Left cardiac atrium (tissue), 4 donors: ENCODE results near the gene AMPD3. TPM values are rescaled to one million over a fixed set of nuclear protein-coding genes. Genes with fewer than 3 reads are reported as not detected.

Source experiments
- ATAC-seq, 2 donors: fragments of 200-7000 bp; cut with Tn5 transposase; one replicate each; pipeline ENCODE4 v1.9.1; 2020; ENCODE audit warnings: mild to moderate bottlenecking in 2 of 2, moderate library complexity in 2 of 2
- DNase-seq: peaks from one replicate; pipeline ENCODE4 v3.0.0-alpha.2; 2020
- intact Hi-C, 2 donors: fragments of 100-400 bp; cut with DNase I; formaldehyde crosslinking; loops; one replicate each; pipeline versions ENCODE4 v1.14.1 to v1.15.1; 2022 to 2023
- total RNA-seq, 2 donors: library from RNA; stranded (reverse); fragmentation: NEBNext Ultra II Directional; extraction: Animal tissue kit (Norgen Biotek cat#: 25700); gene quantifications; one replicate each; pipeline ENCODE4 v1.2.1, GENCODE V29; 2021
- donor health status: DM: no; HTN: yes; CAD: no.
- donor health status: DM: no; HTN: yes; CAD: no; lungs with severe emphysema.
- donor health status: DM: yes; HTN: yes; CAD: no.
- donor health status: Dilated cardiomyopathy.

Gene AMPD3
- total RNA-seq, 2 donors from 2014 or later = 4.4 to 4.7 TPM

DNA sequence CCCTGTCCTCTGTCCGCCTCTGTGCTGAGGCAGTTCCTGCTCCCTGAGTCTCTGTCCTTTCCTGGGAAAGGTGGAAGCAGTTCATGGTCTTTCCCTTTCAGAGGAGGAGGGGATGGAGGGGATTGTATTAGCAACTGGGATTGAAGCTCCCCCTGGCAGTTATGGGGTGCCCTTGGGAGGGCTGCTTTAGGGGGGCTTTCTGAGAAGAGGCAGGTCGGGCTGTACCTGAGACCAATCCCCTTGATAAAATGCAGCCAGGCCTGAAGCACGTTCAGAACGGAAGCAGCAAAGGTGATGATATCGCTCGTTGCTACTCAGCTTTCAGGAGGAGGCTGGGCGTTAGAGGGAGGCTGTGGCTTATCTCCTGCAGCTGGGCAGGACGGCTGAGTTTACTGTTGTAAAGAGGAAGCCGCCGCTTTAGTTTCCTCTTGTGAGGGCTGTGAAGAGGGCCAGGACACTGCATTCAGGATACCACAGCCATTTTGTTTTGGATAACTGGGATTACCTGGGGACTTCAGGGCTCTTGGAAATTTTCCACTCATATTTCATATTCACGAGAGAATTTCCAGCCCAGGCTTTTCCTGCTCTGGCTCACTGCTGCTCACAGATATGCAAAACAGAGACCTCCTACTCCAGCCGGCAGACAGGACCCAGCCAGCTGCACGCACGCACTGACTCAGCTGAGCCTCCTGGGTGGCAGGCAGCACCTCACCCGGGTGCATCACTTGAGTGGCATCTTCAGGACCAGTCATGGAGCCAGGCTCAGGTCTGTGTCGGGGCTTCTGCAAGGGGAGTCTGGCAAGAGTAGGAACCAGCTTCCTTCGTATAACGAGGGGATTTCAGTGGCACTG, 798 bp downstream of the AMPD3 start:
- peak; percentile 52 for DNase-seq
- peak; percentile 71 to 83 for ATAC-seq
- intact Hi-C loops = no loop called here

- intact Hi-C loops = no loop called here
- ATAC-seq (peak in 1 of 2 donors; percentile 5), DNase-seq (no peak)
Observed at GRCh38 chr11:10456519-10456918, 1.5 kb downstream of the AMPD3 start.

DNA sequence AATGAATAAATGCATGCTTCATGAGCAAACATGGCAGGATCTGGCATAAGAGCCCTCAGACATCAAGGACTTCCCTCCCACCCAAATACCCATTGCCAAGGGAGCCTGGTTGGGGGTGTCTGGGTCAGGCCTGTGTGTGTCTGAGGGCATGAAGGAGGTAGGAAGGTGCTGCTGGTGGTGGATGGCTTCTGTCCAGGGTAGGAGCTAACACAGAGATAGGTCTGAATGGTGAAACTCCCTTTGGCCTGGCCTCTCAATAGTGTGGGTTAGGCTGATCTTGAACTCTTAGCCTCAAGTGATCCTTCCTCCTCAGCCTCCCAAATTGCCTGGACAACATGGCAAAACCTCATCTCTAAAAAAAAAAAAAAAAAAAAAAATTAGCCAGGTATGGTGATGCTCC, 2.8 kb downstream of the AMPD3 start:
- DNase-seq = no peak
- ATAC-seq = no peak
- intact Hi-C loops = no loop called here

GRCh38 chr11:10459029-10459970, 4.2 kb downstream of the AMPD3 start:
- ATAC-seq (peak; percentile 16 to 27), DNase-seq (no peak)
- intact Hi-C loops = no loop called here

- intact Hi-C loops = no loop called here
- no peak for ATAC-seq
- no peak for DNase-seq
Observed at GRCh38 chr11:10460611-10461275, 5.7 kb downstream of the AMPD3 start.

DNA sequence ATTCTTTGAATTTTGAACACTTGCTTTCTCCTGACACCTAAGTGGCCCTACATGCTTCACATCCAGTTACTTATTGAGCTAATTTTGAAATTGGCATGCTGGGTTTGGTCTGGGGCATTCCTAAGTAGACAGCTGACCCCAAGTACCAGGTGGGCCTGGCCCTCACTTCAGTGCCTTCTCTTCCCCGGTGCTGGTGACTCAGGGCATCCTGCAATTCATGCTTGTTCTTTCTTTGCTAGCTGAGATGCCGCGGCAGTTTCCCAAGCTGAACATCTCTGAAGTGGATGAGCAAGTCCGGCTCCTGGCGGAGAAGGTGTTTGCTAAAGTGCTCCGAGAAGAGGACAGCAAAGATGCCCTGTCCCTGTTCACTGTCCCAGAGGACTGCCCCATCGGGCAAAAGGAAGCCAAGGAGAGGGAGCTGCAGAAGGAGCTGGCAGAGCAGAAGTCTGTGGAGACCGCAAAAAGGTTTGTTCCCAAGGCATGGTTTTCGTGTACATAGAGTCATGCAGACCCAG, 6.3 kb downstream of the AMPD3 start:
- intact Hi-C loops = no loop called here
- ATAC-seq (no peak), DNase-seq (no peak)

DNA sequence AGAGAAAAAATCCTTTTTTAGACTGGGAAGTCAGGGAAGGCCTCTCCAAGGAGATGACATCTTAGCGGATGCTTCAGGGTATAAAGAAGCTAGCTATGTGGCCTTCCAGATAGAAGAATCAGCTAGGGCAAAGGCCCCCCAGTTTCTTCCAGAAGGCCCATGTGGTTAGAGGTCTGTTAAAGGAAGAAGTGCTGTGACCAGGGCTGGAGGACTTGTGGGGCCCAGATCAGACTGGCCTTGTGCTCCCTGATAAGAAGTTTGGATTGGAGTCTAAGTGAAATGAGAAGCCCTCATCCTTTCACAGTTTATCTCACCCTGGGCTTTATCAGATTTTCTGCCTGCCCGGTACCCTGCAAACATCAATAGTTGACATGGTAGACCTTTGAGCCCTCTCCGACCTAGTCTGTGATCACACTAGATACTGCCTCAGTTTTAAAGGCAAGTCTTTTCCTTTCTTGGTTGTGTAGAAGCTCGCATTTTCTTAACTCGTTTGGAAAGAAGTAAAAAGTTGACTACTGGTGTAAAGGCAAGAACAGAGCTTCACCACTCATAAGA, 7.8 kb downstream of the AMPD3 start:
- no peak for ATAC-seq
- DNase-seq = no peak
- intact Hi-C loops = no loop called here

DNA sequence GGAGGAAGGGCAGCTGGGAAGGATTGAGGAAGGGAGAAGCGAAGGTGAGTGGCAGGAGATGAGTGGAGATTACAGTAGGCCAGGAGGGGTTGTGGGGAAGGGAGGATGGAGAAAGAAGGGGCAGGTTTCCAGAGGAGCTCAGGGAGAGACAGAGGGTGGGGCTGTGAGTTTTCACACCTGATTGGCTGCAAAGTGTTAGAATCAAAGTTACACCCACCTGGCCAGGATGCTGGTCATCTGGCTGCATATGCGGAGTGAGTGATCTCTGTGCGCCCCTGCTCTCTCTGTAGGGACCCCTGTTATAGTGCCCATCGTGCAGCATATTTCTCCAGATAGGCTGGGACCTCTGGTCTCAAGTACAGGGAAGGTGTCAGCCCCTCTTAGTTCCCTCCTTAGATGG, 18.3 kb downstream of the AMPD3 start:
- intact Hi-C loops = no loop called here
- ATAC-seq (no peak), DNase-seq (no peak)

GRCh38 chr11:10474551-10474950, 19.5 kb downstream of the AMPD3 start:
- ATAC-seq (no peak), DNase-seq (no peak)
- intact Hi-C loops = no loop called here

DNA sequence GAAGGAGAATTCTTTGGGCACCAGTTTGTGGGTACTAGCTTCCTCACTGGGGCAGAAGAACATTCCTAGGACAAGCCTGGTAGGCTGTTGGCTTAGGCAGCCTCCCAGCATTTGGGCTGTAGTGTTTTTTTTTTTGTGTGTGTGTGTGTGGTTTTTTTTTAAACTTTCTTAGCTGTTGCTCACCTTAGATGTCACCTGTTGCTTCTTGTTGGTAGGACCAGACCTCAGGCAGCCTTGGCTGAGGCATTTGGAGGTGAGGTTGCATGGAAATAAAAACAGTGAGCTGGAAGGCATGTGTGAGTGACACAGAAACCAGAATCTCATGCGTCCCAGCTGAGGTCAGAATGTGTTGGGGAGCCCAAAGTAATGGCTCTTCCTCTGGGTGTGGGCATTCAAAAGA, 21.3 kb downstream of the AMPD3 start:
- intact Hi-C loops = no loop called here
- DNase-seq (no peak), ATAC-seq (no peak)

GRCh38 chr11:10476927-10477689, 22.0 kb downstream of the AMPD3 start:
- DNase-seq = no peak
- intact Hi-C loops = no loop called here
- no peak for ATAC-seq

GRCh38 chr11:10477690-10478046, 22.6 kb downstream of the AMPD3 start:
- ATAC-seq = no peak
- intact Hi-C loops = no loop called here
- no peak for DNase-seq

- ATAC-seq = peak in 1 of 2 donors; percentile 11
- intact Hi-C loops = no loop called here
- no peak for DNase-seq
Observed at GRCh38 chr11:10478066-10478465, 23.0 kb downstream of the AMPD3 start.

DNA sequence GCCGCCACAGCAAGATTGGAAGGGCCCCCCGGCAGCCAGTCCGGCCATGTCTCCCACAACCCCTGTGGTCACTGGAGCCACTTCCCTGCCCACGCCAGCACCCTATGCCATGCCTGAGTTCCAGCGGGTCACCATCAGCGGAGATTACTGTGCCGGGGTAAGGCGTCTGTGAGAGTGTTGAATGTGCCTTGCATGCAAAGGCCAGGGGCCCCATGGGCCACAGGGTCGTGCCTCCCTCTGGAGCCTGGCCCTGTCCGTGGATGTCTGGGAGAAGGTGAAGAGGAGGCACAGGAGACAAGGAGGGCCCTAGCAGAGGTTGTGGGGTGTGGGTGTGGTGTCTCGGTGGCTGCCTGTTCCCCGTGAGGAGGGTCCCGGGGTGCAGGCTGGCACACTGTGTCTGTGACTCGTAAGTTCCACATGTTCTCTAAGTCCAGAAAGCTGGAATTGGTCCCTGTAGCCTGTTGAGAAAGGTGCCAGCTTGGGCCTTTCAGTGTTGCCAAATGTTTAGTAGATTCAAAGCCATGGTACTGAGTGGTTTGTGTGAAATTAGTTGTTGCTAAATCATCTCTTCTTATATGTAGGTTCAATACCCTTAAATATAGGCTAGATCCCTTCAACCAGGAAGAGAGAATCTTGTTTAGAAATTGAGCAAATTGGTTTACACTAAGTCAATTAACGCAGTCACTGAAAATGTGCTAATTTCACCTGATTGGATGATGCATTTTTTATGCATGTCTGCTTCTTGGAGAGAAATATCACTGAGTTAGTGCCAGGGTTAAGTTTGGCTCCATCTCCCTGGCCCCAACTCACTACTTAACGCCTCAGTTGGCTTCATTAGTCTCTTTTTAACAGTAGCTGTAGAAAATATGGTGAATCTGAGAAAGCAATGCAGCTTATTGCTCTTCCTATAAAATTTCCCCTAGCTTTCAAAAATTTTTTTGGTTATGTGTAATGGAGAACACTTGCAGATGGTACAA, 23.8 kb downstream of the AMPD3 start:
- ATAC-seq = peak in 1 of 2 donors; percentile 55
- intact Hi-C loops = no loop called here
- DNase-seq = no peak

DNA sequence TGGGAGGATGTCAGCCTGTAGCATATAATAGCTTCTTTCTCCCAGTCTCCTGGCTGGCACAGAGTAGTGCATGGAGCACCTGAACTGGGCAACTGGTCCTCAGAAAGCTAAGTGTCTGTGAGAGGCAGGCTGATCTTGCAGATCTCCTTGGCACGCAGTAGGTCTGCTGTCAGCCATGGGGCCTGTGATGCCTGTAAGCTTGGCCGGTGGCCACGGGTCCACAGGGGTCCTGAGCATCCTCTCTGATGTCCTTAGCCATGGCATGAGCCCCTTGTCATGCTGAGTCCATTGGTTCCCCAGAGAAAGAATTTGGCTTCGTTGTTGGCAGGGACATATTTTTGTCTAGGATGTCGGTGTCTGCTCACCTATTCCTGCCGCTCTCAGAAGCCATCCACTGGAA, 25.0 kb downstream of the AMPD3 start:
- intact Hi-C loops = no loop called here
- ATAC-seq (no peak), DNase-seq (no peak)

DNA sequence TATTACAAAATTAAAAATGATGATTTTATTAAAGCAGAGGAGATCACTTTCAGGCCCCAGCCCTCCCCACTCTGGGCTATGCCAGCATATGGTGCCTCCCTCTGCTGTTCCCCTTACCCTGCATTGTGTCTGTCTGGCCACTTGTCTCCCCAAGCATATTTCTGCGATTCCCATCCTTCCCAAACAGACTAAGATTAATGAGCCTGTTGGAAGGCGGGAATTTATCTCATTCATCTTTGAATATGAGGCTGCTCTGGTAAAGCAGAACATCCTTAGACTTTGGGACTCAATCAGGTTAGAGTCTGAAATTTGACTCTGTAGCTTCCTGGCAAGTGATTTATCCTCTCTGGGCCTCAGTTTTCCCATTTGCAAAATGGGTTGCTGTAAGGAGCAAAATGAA, 25.7 kb downstream of the AMPD3 start:
- DNase-seq = no peak
- intact Hi-C loops = no loop called here

DNA sequence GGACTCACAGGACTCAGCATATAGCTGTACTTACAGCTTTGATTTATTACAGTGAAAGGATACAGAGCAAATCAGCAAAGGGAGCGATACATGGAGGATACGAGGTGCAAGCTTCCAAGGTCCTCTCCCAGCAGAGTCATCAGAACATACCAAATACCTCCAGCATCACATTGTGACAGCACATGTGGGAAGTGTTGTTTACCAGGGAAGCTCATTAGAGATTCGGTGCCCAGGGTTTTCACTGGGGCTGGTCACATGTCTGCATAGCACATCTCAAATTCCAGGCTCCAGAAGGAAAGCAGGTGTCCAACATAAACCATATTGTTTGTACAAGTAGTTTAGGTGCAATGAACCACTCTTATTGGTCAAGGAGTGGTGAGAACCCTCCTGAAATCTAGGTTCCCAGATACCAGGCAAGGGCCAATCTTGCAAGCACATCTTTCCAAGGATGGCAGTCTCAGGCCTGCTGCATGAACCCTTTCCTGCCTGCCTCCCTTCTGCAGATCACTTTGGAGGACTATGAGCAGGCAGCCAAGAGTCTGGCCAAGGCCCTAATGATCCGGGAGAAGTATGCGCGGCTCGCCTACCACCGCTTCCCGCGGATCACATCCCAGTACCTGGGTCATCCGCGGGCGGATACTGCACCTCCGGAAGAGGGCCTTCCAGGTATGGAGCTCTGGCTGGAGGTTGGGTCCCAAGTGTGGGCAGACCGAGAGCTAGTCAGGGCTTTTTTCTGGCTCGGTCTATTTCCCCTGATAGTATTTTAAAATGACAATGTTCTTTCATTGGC, 26.7 kb downstream of the AMPD3 start:
- ATAC-seq (no peak), DNase-seq (no peak)
- intact Hi-C loops = no loop called here

More for the DNA sequence above, 25.7 kb downstream of the AMPD3 start:
- ATAC-seq = no peak
